HepG2 (cell line): ENCODE measurements around the gene CHODL.

ENCODE experiments used
- BRF2 ChIP-seq: sonication (generic); formaldehyde crosslinking; IDR thresholded peaks from 2 replicates; pipeline ENCODE4 v1.8.1; 2022; ENCODE audit warnings: mild to moderate bottlenecking, missing genetic modification reagents
- CTCF ChIP-seq: sonication (generic); formaldehyde crosslinking; IDR thresholded peaks from 2 replicates; pipeline ENCODE4 v1.5.0; 2020; ENCODE audit warnings: mild to moderate bottlenecking, missing genetic modification reagents, moderate library complexity
- NFKB2 ChIP-seq: sonication (generic); formaldehyde crosslinking; IDR thresholded peaks from 2 replicates; pipeline ENCODE4 v1.4.0; 2020; ENCODE audit warnings: missing genetic modification reagents, borderline replicate concordance
- POLR2A ChIP-seq, 2 experiments: IDR thresholded peaks; 2 replicates each; pipeline ENCODE4 v1.6.1; 2011; ENCODE audit warnings: low read depth in 2 of 2, low read length in 2 of 2, mild to moderate bottlenecking in 1 of 2, moderate library complexity in 1 of 2; ENCODE audit not compliant: insufficient read depth in 1 of 2
- SUZ12 ChIP-seq: fragments of 150-350 bp; IDR thresholded peaks from 2 replicates; pipeline ENCODE4 v1.6.1; 2014; ENCODE audit warnings: low read depth, low read length
- USF2 ChIP-seq, 2 experiments: sonication (generic) in 1 of 2; formaldehyde crosslinking in 1 of 2; IDR thresholded peaks; 2 replicates each; pipeline versions ENCODE4 v1.5.1 to v1.6.1; 2011 to 2020; ENCODE audit warnings: borderline replicate concordance in 1 of 2, low read depth in 1 of 2, low read length in 1 of 2, mild to moderate bottlenecking in 1 of 2, missing genetic modification reagents in 1 of 2, moderate library complexity in 1 of 2
- YEATS4 ChIP-seq: sonication (generic); formaldehyde crosslinking; IDR thresholded peaks from 2 replicates; pipeline ENCODE4 v1.4.0; 2020; ENCODE audit warnings: missing genetic modification reagents, borderline replicate concordance
- TF ChIP-seq, protein P1 (sequence below): sonication (generic); formaldehyde crosslinking; IDR thresholded peaks from 2 replicates; pipeline ENCODE4 v1.4.0; 2020; ENCODE audit warnings: missing genetic modification reagents, borderline replicate concordance
- TF ChIP-seq, protein P2 (sequence below), 2 experiments: IDR thresholded peaks; 2 replicates each; pipeline ENCODE4 v1.6.1; 2011 to 2012; ENCODE audit warnings: low read length in 2 of 2, borderline replicate concordance in 1 of 2, low read depth in 1 of 2, mild to moderate bottlenecking in 1 of 2, moderate library complexity in 1 of 2

GRCh38 chr21:18248171-18248570 lies 3.5 kb downstream of the CHODL start:
- TF ChIP-seq NFKB2 (CRISPR knock-in tag): no peak
- TF ChIP-seq, protein P1, sequence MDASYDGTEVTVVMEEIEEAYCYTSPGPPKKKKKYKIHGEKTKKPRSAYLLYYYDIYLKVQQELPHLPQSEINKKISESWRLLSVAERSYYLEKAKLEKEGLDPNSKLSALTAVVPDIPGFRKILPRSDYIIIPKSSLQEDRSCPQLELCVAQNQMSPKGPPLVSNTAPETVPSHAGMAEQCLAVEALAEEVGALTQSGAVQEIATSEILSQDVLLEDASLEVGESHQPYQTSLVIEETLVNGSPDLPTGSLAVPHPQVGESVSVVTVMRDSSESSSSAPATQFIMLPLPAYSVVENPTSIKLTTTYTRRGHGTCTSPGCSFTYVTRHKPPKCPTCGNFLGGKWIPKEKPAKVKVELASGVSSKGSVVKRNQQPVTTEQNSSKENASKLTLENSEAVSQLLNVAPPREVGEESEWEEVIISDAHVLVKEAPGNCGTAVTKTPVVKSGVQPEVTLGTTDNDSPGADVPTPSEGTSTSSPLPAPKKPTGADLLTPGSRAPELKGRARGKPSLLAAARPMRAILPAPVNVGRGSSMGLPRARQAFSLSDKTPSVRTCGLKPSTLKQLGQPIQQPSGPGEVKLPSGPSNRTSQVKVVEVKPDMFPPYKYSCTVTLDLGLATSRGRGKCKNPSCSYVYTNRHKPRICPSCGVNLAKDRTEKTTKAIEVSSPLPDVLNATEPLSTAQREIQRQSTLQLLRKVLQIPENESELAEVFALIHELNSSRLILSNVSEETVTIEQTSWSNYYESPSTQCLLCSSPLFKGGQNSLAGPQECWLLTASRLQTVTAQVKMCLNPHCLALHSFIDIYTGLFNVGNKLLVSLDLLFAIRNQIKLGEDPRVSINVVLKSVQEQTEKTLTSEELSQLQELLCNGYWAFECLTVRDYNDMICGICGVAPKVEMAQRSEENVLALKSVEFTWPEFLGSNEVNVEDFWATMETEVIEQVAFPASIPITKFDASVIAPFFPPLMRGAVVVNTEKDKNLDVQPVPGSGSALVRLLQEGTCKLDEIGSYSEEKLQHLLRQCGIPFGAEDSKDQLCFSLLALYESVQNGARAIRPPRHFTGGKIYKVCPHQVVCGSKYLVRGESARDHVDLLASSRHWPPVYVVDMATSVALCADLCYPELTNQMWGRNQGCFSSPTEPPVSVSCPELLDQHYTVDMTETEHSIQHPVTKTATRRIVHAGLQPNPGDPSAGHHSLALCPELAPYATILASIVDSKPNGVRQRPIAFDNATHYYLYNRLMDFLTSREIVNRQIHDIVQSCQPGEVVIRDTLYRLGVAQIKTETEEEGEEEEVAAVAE (CRISPR knock-in tag): no peak
- no peak for TF ChIP-seq SUZ12
- no peak for TF ChIP-seq USF2 (IDR thresholded peaks at IDR 0.05; ENCODE audit: low read depth, low read length)
- TF ChIP-seq USF2 (CRISPR knock-in tag; IDR thresholded peaks at IDR 0.05; ENCODE audit: borderline replicate concordance): no peak
- TF ChIP-seq, protein P2, sequence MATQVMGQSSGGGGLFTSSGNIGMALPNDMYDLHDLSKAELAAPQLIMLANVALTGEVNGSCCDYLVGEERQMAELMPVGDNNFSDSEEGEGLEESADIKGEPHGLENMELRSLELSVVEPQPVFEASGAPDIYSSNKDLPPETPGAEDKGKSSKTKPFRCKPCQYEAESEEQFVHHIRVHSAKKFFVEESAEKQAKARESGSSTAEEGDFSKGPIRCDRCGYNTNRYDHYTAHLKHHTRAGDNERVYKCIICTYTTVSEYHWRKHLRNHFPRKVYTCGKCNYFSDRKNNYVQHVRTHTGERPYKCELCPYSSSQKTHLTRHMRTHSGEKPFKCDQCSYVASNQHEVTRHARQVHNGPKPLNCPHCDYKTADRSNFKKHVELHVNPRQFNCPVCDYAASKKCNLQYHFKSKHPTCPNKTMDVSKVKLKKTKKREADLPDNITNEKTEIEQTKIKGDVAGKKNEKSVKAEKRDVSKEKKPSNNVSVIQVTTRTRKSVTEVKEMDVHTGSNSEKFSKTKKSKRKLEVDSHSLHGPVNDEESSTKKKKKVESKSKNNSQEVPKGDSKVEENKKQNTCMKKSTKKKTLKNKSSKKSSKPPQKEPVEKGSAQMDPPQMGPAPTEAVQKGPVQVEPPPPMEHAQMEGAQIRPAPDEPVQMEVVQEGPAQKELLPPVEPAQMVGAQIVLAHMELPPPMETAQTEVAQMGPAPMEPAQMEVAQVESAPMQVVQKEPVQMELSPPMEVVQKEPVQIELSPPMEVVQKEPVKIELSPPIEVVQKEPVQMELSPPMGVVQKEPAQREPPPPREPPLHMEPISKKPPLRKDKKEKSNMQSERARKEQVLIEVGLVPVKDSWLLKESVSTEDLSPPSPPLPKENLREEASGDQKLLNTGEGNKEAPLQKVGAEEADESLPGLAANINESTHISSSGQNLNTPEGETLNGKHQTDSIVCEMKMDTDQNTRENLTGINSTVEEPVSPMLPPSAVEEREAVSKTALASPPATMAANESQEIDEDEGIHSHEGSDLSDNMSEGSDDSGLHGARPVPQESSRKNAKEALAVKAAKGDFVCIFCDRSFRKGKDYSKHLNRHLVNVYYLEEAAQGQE (IDR thresholded peaks at IDR 0.05; ENCODE audit: borderline replicate concordance in 1 of 2, low read depth in 1 of 2, low read length in 2 of 2): no peak
- TF ChIP-seq BRF2: no peak
- TF ChIP-seq CTCF (CRISPR knock-in tag): no peak
- no peak for TF ChIP-seq YEATS4
- no peak for TF ChIP-seq POLR2A (IDR thresholded peaks at IDR 0.05; ENCODE audit: insufficient read depth in 1 of 2, low read depth in 2 of 2, low read length in 2 of 2)
